Neural cell (in vitro differentiated cells): ENCODE data around the gene USH1C. TPM values are rescaled to one million over a fixed set of nuclear protein-coding genes. Genes with fewer than 3 reads are reported as not detected.

Experiments used
- H2AFZ ChIP-seq: fragments of 200-600, 300-800 bp; sonication (generic), shearing (Covaris generic); 2 replicates; pipeline ENCODE4 v1.6.0; 2014; ENCODE audit warnings: low read depth, mild to moderate bottlenecking, antibody characterized with exemption, low read length, moderate library complexity
- H3F3A ChIP-seq: fragments of 200-600 bp; shearing (Covaris generic); 2 replicates; pipeline ENCODE4 v1.6.1; 2016; ENCODE audit warnings: mild to moderate bottlenecking, moderate library complexity, mixed read lengths, antibody characterized with exemption, low read length; ENCODE audit not compliant: insufficient read depth, poor library complexity, severe bottlenecking
- H3K27ac ChIP-seq: fragments of 200-600, 300-800 bp; sonication (generic), shearing (Covaris generic); 2 replicates; pipeline ENCODE4 v1.5.1; 2014; ENCODE audit warnings: mild to moderate bottlenecking, low read length, moderate library complexity
- H3K27me3 ChIP-seq: fragments of 300-800, 200-600 bp; sonication (generic), shearing (Covaris generic); 2 replicates; pipeline ENCODE4 v1.6.0; 2014; ENCODE audit warnings: mild to moderate bottlenecking, low read depth, low read length, moderate library complexity; ENCODE audit not compliant: insufficient read depth
- H3K36me3 ChIP-seq: fragments of 300-800, 200-600 bp; sonication (generic), shearing (Covaris generic); 2 replicates; pipeline ENCODE4 v1.5.1; 2014; ENCODE audit warnings: mild to moderate bottlenecking, antibody characterized with exemption, low read length, moderate library complexity; ENCODE audit not compliant: insufficient read depth
- H3K4me2 ChIP-seq: fragments of 300-800, 200-600 bp; sonication (generic), shearing (Covaris generic); 2 replicates; pipeline ENCODE4 v1.6.0; 2014; ENCODE audit warnings: mild to moderate bottlenecking, low read length
- H3K4me3 ChIP-seq: fragments of 300-800, 200-600 bp; sonication (generic), shearing (Covaris generic); 2 replicates; pipeline ENCODE4 v1.5.1; 2014; ENCODE audit warnings: mild to moderate bottlenecking, low read length, moderate library complexity
- H3K79me2 ChIP-seq: fragments of 200-600 bp; shearing (Covaris generic); replicated peaks from 2 replicates; pipeline ENCODE4 v1.6.0; 2014; ENCODE audit warnings: mild to moderate bottlenecking, low read length, moderate library complexity; ENCODE audit not compliant: insufficient read depth
- H3K9ac ChIP-seq: fragments of 300-800, 200-600 bp; sonication (generic), shearing (Covaris generic); 2 replicates; pipeline ENCODE4 v1.6.1; 2016; ENCODE audit warnings: mild to moderate bottlenecking, low read length, mixed read lengths
- H3K9me2 ChIP-seq: fragments of 200-600 bp; shearing (Covaris generic); 2 replicates; pipeline ENCODE4 v1.6.1; 2016; ENCODE audit warnings: mild to moderate bottlenecking, low read length, mixed read lengths; ENCODE audit not compliant: insufficient read depth
- H3K9me3 ChIP-seq: fragments of 200-600, 300-800 bp; sonication (generic), shearing (Covaris generic); 2 replicates; pipeline ENCODE4 v1.6.1; 2016; ENCODE audit warnings: mild to moderate bottlenecking, mixed run types, low read length, moderate library complexity, mixed read lengths
- H4K20me1 ChIP-seq: fragments of 200-600 bp; shearing (Covaris generic); 2 replicates; pipeline ENCODE4 v1.6.1; 2016; ENCODE audit warnings: mild to moderate bottlenecking, mixed run types; ENCODE audit not compliant: insufficient read depth
- CTCF ChIP-seq: fragments of 450-650 bp; IDR thresholded peaks from 2 replicates; pipeline ENCODE4 v1.5.1; 2014; ENCODE audit warnings: antibody characterized with exemption, mild to moderate bottlenecking, moderate library complexity; ENCODE audit not compliant: poor library complexity, severe bottlenecking
- EP300 ChIP-seq: fragments of 450-650 bp; conservative IDR thresholded peaks from 2 replicates; pipeline ENCODE4 v1.6.1; 2014; ENCODE audit warnings: antibody characterized with exemption, mild to moderate bottlenecking, moderate library complexity; ENCODE audit not compliant: poor library complexity, severe bottlenecking
- EZH2 ChIP-seq: fragments of 200-600, 300-800 bp; shearing (Covaris generic), sonication (generic); IDR thresholded peaks from 2 replicates; pipeline ENCODE4 v1.6.1; 2014; ENCODE audit warnings: antibody characterized with exemption, low read length, borderline replicate concordance, mild to moderate bottlenecking; ENCODE audit not compliant: insufficient read depth, poor library complexity, severe bottlenecking
- MXI1 ChIP-seq: fragments of 450-650 bp; conservative IDR thresholded peaks from 2 replicates; pipeline ENCODE4 v1.6.1; 2014; ENCODE audit warnings: antibody characterized with exemption, mild to moderate bottlenecking; ENCODE audit not compliant: poor library complexity, severe bottlenecking
- POLR2AphosphoS5 ChIP-seq: IDR thresholded peaks from 2 replicates; pipeline ENCODE4 v1.6.1; 2012
- RAD21 ChIP-seq: fragments of 450-650 bp; conservative IDR thresholded peaks from 2 replicates; pipeline ENCODE4 v1.6.1; 2014; ENCODE audit warnings: antibody characterized with exemption, mild to moderate bottlenecking, moderate library complexity
- REST ChIP-seq: IDR thresholded peaks from 2 replicates; pipeline ENCODE4 v1.6.1; 2012; ENCODE audit warnings: borderline replicate concordance
- SMC3 ChIP-seq: fragments of 450-650 bp; conservative IDR thresholded peaks from 2 replicates; pipeline ENCODE4 v1.6.1; 2014; ENCODE audit warnings: antibody characterized with exemption, mild to moderate bottlenecking, moderate library complexity; ENCODE audit not compliant: poor library complexity
- TAF1 ChIP-seq: IDR thresholded peaks from 2 replicates; pipeline ENCODE4 v1.6.1; 2012; ENCODE audit warnings: low read depth
- polyA plus RNA-seq: library from polyadenylated mRNA; depleted of rRNA; stranded (reverse); fragments of >200 nt; gene quantifications from 2 replicates; pipeline ENCODE4 v1.2.3, GENCODE V29; 2014

USH1C gene
- polyA plus RNA-seq, 1 donor from 2014 or later, result 0.67 TPM

GRCh38 chr11:17588166-17588565 lies 44.0 kb upstream of the USH1C start:
- Histone ChIP-seq H3K9ac (no peak overlapping the region), H3K27ac (no peak overlapping the region), H3K36me3 (no peaks in the 10 kb centered on the region), H3K9me3 (no peaks in the 10 kb centered on the region), H3F3A (no peaks in the 10 kb centered on the region), H3K79me2 (no peaks in the 10 kb centered on the region), H3K4me3 (no peak overlapping the region), H3K9me2 (no peaks in the 10 kb centered on the region), H3K27me3 (no peaks in the 10 kb centered on the region), H4K20me1 (no peaks in the 10 kb centered on the region), H3K4me2 (no peak overlapping the region), H2AFZ (no peak overlapping the region)
- TF ChIP-seq TAF1, result no peak
- no peak for TF ChIP-seq MXI1
- no peak for TF ChIP-seq POLR2AphosphoS5
- TF ChIP-seq REST, result no peak
- no peak for TF ChIP-seq CTCF
- no peak for TF ChIP-seq RAD21

- Histone ChIP-seq H3K9me2 (no peaks in the 10 kb centered on the region), H3K4me2 (no peak overlapping the region), H3K9ac (no peak overlapping the region), H3K27me3 (no peaks in the 10 kb centered on the region), H2AFZ (no peak overlapping the region), H3K9me3 (no peaks in the 10 kb centered on the region), H3K27ac (no peak overlapping the region), H3K4me3 (no peak overlapping the region), H3F3A (no peaks in the 10 kb centered on the region), H3K36me3 (no peaks in the 10 kb centered on the region), H3K79me2 (no peaks in the 10 kb centered on the region), H4K20me1 (no peaks in the 10 kb centered on the region)
- no peak for TF ChIP-seq EP300
- TF ChIP-seq EZH2, result no peak
- no peak for TF ChIP-seq RAD21
Measured at GRCh38 chr11:17585911-17586695, 41.9 kb upstream of the USH1C start.

- H3K4me2 ChIP-seq, result no peak overlapping the region
- no peaks in the 10 kb centered on the region for H3K79me2 ChIP-seq
- no peak overlapping the region for H2AFZ ChIP-seq
- H3K4me3 ChIP-seq, result no peak overlapping the region
- TF ChIP-seq SMC3 (no peak), MXI1 (no peak), TAF1 (no peak), RAD21 (no peak), POLR2AphosphoS5 (no peak), REST (no peak), CTCF (no peak), EZH2 (no peak), EP300 (no peak)
- H3K27me3 ChIP-seq, result no peaks in the 10 kb centered on the region
- no peaks in the 10 kb centered on the region for H4K20me1 ChIP-seq
- no peaks in the 10 kb centered on the region for H3F3A ChIP-seq
- H3K9me2 ChIP-seq, result no peaks in the 10 kb centered on the region
- no peak overlapping the region for H3K9ac ChIP-seq
- no peak overlapping the region for H3K27ac ChIP-seq
- H3K36me3 ChIP-seq, result no peaks in the 10 kb centered on the region
- no peaks in the 10 kb centered on the region for H3K9me3 ChIP-seq
Measured at GRCh38 chr11:17581732-17582053, 37.5 kb upstream of the USH1C start.
